ENCODE data around the gene ANXA2R.
"Not testable (repeated sequence)": the region's sequence is repeated elsewhere in the genome, so short reads cannot be mapped to it uniquely, and the experiment has no call there.

Gene ANXA2R, protein sequence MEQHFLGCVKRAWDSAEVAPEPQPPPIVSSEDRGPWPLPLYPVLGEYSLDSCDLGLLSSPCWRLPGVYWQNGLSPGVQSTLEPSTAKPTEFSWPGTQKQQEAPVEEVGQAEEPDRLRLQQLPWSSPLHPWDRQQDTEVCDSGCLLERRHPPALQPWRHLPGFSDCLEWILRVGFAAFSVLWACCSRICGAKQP

GRCh38 chr5:43040287-43041098 lies at the start of gene ANXA2R:
TSS of gene ANXA2R (minus strand) at chr5:43040319. CDS start at chr5:43040046, 273 bp downstream.
- DNase-seq: peak; percentile 94

- not testable (repeated sequence) for DNase-seq
These were observed 46.2 kb upstream of the ANXA2R start for GRCh38 chr5:43086118-43086908.

- DNase-seq: no peak
These were observed 45.3 kb upstream of the ANXA2R start for GRCh38 chr5:43085453-43085852.

- DNase-seq: not testable (repeated sequence)
These were observed 44.3 kb upstream of the ANXA2R start for GRCh38 chr5:43084468-43084867.

DNA sequence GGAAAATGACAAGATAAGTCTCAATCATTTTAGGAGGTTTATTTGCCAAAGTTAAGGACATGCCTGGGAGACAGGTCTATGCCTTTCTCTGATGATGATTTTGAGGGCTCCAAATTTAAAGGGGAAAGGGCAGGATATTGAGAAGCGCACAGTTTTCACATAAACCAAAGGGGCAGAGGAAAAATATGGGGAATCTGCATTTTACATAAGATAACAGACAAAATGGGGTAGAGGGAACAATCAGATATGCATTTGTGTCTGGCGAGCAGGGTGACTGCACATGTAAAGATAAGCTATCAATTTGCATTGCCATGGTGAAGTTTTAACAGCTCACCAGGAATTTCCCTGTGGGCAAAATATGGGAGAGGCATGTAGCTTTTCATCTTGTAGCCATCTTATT lies 41.2 kb upstream of the ANXA2R start:
- not testable (repeated sequence) for DNase-seq

DNA sequence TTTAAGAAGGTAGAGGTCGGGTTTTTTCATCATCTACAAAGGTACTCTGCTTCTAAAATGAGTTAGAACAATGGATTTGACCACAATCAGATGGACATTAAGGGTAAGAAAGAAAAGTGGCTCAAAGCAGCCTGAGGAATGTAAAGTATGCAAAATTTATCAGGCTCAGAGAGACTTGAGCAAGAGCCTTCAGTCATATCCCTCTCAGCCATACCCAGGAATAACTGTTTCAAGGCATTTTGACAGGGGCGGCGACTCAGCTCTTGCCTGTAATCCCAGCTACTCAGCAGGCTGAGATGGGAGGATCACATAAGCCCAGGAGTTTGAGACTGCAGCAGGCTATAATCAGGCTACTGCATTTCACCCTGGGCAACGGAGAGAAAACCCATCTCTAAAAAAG lies 38.8 kb upstream of the ANXA2R start:
- no peak for DNase-seq

GRCh38 chr5:43077446-43078191 lies 37.5 kb upstream of the ANXA2R start:
- DNase-seq: not testable (repeated sequence)

GRCh38 chr5:43075319-43076293 lies 35.5 kb upstream of the ANXA2R start:
- DNase-seq: no peak

DNA sequence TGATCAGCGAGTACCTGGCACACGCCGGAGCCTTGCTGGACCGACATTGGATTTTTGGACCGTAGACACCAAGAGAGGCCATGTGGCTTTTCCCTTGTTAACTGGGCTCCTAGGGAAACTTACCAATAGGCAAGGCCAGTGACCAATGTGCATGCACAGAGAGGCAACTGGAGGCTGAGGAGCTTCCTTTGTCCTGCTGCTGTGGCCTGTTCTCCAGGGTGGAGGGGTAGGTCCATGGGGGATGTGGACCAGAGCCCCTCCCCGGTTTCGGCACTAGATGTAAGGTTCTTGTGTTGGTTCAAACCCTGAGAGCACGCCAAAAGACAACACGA lies 34.8 kb upstream of the ANXA2R start:
- DNase-seq: no peak

GRCh38 chr5:43073597-43074546 lies 33.8 kb upstream of the ANXA2R start:
- DNase-seq: peak; percentile 60

- DNase-seq: not testable (repeated sequence)
These were observed 29.2 kb upstream of the ANXA2R start for GRCh38 chr5:43069401-43069720.

DNA sequence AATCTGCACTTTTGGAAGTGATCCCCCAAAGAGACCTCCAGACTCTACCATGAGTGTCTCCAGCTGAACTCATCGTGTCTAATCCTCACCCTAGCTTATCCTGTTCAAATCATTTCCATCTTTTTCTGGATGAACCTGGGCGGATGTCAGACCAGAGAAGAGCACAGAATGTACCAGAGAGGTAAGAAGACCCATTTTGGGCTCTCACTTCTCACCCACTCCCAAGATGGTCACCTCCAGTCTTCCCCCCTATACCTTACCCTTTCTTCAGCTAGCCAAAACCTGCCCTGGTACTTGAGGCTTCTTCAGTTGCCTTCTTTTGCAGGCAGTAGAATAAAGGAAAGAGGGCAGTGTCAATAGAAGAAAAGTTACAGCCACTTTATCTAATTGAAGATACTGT lies 27.9 kb upstream of the ANXA2R start:
- no peak for DNase-seq

DNA sequence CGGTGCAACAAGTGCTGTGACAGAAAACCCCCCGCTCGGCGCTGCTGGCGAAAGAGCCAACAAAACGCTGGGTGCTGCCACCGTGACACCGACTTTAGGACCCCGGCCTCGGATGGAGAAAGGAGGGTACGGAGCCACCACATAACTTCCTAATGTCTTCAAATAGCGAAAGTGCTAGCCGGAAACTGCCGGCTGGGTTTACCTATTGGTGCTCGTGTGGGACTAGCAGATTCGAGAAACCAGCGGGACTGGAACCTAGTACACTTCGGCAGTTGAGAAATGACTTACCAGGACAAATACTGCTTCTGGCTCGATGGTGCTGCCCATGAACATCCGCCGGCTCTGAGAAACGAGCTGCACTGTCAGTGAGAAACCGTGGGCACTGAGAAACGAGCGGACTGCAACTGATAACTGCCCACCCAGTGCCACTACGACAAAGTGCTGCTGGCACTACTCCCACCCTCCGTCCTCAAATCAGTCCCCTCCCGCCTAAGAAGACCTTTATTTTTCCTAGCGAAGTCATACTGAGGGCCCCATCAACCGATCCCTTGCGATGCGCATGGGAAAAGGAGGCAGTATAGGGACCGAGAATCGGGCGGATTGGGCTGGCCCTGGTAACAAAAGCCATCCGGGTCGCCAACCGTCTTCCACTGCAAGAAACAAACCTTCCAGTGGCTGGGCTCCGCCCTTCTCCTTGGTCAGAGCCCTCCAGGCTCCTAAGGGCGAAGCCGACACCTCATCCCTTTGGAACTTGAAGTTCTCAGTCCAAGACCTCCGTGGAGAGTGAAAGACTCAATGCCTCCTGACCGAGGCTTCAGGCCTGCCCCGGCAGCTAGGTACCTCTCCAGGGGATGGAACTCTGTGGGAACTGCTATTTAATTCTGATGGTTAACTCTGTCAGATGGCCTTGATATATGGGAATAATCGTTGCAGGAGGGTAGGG lies 27.0 kb upstream of the ANXA2R start:
- DNase-seq: peak; percentile 91

- DNase-seq: peak; percentile 83
These were observed 26.1 kb upstream of the ANXA2R start for GRCh38 chr5:43065948-43066798.

- DNase-seq: peak; percentile 48
These were observed 25.3 kb upstream of the ANXA2R start for GRCh38 chr5:43065387-43065947.

DNA sequence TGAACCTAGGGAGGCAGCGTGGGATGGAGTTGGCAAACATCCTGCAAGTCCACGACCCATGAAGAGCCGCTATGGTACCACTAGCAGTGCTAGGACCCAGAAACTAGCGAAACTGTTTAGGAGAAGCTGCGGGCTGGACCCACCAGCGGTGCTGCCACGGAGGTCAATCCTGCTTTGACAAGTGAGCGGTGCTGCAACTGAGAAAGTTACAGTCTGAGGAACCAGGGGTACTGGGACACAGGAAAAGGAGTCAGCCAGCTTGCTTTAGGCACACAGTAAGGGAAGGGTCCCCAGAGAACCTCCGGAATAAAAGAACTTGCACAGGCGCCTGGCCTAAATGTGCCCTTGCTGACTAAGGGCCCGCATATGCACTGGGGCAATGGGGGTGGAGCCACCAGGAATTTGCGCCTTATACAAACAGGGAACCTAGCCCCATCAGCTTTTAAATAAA lies 23.6 kb upstream of the ANXA2R start:
- DNase-seq: peak; percentile 10

- DNase-seq: no peak
These were observed 21.4 kb upstream of the ANXA2R start for GRCh38 chr5:43061352-43062075.
